ENCODE results near the gene FAM151B.

FAM151B gene

DNA sequence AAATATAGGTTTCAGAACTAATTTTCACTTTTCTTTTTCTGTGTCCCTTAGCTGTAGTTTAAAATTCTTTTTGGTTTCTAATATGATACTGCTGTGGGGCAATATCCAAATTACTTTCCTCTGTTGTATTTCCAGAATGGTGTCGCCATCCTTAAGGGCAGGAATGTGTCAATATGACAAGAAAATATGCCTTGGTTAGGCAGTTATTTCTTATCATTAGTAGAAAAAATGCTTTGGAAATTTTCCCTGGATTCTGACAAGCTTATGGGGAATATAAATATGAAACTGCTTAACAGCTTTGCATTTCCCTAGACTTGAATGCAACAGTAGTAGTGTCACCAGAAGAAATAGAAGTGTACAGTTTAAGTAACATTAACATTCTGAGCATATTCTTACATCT is 52.8 kb downstream of the FAM151B start:
- DNase-seq (ENCODE audit: low read depth) = peak; percentile 28
- no peak overlapping the region for H3K4me3 ChIP-seq (replicated peaks; ENCODE audit: low read depth, low read length)
- TF ChIP-seq, protein P1, sequence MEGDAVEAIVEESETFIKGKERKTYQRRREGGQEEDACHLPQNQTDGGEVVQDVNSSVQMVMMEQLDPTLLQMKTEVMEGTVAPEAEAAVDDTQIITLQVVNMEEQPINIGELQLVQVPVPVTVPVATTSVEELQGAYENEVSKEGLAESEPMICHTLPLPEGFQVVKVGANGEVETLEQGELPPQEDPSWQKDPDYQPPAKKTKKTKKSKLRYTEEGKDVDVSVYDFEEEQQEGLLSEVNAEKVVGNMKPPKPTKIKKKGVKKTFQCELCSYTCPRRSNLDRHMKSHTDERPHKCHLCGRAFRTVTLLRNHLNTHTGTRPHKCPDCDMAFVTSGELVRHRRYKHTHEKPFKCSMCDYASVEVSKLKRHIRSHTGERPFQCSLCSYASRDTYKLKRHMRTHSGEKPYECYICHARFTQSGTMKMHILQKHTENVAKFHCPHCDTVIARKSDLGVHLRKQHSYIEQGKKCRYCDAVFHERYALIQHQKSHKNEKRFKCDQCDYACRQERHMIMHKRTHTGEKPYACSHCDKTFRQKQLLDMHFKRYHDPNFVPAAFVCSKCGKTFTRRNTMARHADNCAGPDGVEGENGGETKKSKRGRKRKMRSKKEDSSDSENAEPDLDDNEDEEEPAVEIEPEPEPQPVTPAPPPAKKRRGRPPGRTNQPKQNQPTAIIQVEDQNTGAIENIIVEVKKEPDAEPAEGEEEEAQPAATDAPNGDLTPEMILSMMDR (IDR thresholded peaks at IDR 0.05; ENCODE audit: low read length, missing control alignments) = no peak

DNA sequence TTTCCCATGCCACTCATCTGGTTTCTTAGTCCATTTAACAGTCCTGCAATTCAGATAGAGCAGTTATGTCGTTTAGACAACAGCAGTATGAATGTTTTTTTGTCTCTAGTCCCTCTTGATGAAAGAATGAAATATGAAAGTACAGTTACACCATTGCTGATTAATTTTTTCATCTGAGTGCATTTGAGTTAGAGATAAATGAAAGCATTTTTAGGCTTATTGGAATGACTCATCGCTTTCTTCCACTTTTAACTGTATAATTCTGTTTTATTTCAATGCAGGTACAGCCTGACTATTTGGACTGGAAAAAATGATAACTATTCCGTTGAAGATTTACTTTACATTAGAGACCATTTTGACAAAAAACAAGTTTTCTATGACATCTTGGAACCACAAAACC is 53.5 kb downstream of the FAM151B start:
- DNase-seq (ENCODE audit: low read depth) = no peak
- TF ChIP-seq, protein P1 (IDR thresholded peaks at IDR 0.05; ENCODE audit: low read length, missing control alignments) = no peak
- no peak overlapping the region for H3K4me3 ChIP-seq (replicated peaks; ENCODE audit: low read depth, low read length)

DNA sequence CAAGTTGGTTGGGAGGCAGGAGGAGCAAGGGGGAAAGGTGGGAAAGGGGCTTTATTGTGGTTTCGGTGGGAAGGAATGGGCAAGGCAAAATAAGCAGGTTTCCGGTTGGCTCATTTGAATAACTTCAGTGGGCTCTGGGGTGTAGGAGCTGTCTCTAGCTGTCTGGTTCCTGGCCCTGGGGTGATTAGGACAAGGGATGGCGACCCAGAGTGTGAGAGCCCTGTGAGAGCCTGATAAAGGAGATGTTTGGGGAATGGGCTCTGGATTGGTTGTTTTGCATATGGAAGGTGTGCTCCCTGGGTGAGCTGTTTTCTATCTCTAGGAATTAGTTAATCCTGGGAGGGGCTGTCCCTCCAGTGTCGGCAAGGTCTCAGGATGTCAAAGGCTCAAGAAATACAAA is 66.7 kb downstream of the FAM151B start:
- no peak for DNase-seq (ENCODE audit: low read depth)
- TF ChIP-seq, protein P1 (IDR thresholded peaks at IDR 0.05; ENCODE audit: low read length, missing control alignments) = no peak

DNA sequence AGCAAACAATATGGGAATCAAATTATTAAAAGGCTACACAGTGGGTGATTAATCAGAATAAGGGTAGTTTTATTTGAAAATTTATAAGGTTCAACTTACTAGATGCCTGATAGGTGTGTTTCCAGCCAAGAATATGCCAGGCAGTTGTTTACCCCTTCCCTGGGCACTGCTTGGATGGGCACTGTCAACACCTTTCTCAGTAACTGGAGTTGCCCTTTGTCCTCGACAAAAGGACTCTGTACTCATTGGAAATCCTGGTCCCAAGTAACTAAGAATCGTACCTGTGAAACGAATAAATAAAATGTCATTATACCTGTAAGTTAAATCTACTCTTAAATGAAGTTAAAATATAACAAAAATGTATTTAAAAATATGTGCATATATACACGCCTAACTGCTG is 67.2 kb downstream of the FAM151B start:
- no peak overlapping the region for H3K4me3 ChIP-seq (replicated peaks; ENCODE audit: low read depth, low read length)
- no peak for DNase-seq (ENCODE audit: low read depth)
- TF ChIP-seq, protein P1 (IDR thresholded peaks at IDR 0.05; ENCODE audit: low read length, missing control alignments) = no peak

More for the DNA sequence above, 66.7 kb downstream of the FAM151B start:
- no peak overlapping the region for H3K4me3 ChIP-seq (replicated peaks; ENCODE audit: low read depth, low read length)

DNA sequence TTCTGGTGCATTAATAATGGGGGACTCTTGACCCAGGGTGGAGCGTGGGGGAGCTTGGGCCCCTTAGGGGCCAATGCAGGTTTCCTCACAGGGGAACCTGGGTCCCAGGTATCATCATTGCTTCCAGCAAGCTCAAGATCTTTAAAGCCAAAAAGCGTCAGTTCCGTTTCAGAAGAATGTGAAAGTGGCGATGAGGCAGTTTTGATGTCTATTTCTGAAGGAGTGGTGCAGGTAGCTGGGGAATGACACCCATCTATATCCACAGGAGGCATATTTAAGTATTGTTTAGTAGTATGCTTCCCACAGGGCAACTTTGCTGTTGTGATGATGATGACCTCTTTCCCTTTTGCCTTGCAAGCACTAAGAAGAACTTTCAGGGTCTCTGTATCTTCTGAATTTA is 71.3 kb downstream of the FAM151B start:
- DNase-seq (ENCODE audit: low read depth) = no peak
- TF ChIP-seq, protein P1 (IDR thresholded peaks at IDR 0.05; ENCODE audit: low read length, missing control alignments) = no peak
- no peak overlapping the region for H3K4me3 ChIP-seq (replicated peaks; ENCODE audit: low read depth, low read length)

DNA sequence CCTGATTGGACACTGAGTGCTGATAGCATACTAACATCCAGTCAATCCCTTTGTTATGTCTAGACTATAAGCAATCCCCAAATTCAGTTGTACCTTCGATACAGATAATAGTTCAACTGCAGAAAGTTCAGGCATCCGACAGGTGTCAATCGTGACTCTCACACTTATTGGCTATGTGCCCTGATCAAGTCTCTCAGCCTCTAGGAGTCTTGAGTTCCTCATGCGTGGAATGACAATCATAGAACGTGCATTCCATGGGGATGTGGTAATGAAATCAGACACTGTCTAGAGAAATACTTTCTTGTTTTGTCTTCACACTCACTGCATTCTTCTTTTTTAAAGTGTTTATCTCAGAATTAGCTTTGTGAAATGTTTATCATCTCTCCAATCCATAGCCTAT is 77.4 kb downstream of the FAM151B start:
- no peak for DNase-seq (ENCODE audit: low read depth)
- H3K4me3 ChIP-seq (replicated peaks; ENCODE audit: low read depth, low read length) = no peak overlapping the region
- TF ChIP-seq, protein P1 (IDR thresholded peaks at IDR 0.05; ENCODE audit: low read length, missing control alignments) = no peak

DNA sequence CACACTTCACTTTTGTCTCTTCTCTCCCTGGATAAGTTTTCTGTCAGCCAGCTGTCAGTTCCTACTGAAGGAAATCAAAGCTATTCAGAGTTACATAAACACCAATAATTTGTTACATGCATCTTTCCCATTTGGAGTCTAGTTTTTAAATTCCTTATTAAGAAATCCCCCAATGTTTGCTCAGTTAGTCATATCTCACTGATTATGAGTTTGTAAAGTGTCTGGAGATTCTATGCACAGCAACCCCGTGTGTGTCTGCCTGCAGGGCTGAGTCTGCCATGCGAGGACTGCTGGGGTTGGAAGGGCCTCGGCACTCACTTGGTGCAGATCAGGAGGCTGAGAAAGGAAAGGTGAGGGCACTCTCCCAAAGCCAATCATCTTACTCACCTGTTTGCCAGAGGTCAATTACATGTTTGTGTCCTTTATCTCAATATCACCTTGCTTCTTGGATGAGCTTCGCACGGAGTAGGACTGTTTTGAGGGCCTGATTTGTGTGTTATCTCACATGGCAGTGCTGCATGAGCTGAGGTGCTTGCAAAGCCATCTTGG is 78.9 kb downstream of the FAM151B start:
- TF ChIP-seq, protein P1 (IDR thresholded peaks at IDR 0.05; ENCODE audit: low read length, missing control alignments) = no peak
- no peak for DNase-seq (ENCODE audit: low read depth)
- H3K4me3 ChIP-seq (replicated peaks; ENCODE audit: low read depth, low read length) = no peak overlapping the region
